KMS-11 (cell line): Measurements from ENCODE around the gene SORCS2.

Source experiments
- H2AFZ ChIP-seq: fragments of 200-600 bp; sonication (generic); 2 replicates; pipeline ENCODE4 v1.6.1; 2016; ENCODE audit warnings: antibody characterized with exemption, mixed run types, low read depth
- H3K27ac ChIP-seq: fragments of 200-600 bp; sonication (generic); 2 replicates; pipeline ENCODE4 v1.6.1; 2016; ENCODE audit warnings: mild to moderate bottlenecking, mixed run types
- H3K27me3 ChIP-seq: fragments of 200-600 bp; sonication (generic); 2 replicates; pipeline ENCODE4 v1.6.1; 2017; ENCODE audit warnings: mild to moderate bottlenecking, low read depth, mixed run types, moderate library complexity; ENCODE audit not compliant: insufficient read depth
- H3K36me3 ChIP-seq: fragments of 200-600 bp; sonication (generic); 2 replicates; pipeline ENCODE4 v1.6.1; 2017; ENCODE audit warnings: mild to moderate bottlenecking, mixed run types; ENCODE audit not compliant: insufficient read depth
- H3K4me1 ChIP-seq: fragments of 200-600 bp; sonication (generic); 2 replicates; pipeline ENCODE4 v1.6.1; 2016; ENCODE audit warnings: mild to moderate bottlenecking, low read depth, mixed run types; ENCODE audit not compliant: poor library complexity, severe bottlenecking
- H3K4me2 ChIP-seq: fragments of 200-600 bp; sonication (generic); 2 replicates; pipeline ENCODE4 v1.7.0; 2016; ENCODE audit warnings: mild to moderate bottlenecking, mixed run types
- H3K4me3 ChIP-seq: fragments of 200-600 bp; sonication (generic); IDR thresholded peaks from 2 replicates; pipeline ENCODE4 v1.6.1; 2017; ENCODE audit warnings: low read depth, low read length, mixed read lengths; ENCODE audit not compliant: insufficient read depth
- H3K79me2 ChIP-seq: fragments of 200-600 bp; sonication (generic); 2 replicates; pipeline ENCODE4 v1.6.1; 2016; ENCODE audit warnings: low read depth, mixed run types; ENCODE audit not compliant: insufficient read depth
- H3K9ac ChIP-seq: fragments of 200-600 bp; sonication (generic); 2 replicates; pipeline ENCODE4 v1.6.1; 2016; ENCODE audit warnings: mild to moderate bottlenecking, mixed run types
- H4K20me1 ChIP-seq: fragments of 200-600 bp; sonication (generic); 2 replicates; pipeline ENCODE4 v1.6.1; 2016; ENCODE audit warnings: mild to moderate bottlenecking, mixed run types; ENCODE audit not compliant: insufficient read depth
- TF ChIP-seq, protein P1 (sequence below): fragments of 200-600 bp; sonication (generic); conservative IDR thresholded peaks from 2 replicates; pipeline ENCODE4 v1.6.1; 2017; ENCODE audit warnings: low read depth, mild to moderate bottlenecking, antibody characterized with exemption, low read length, moderate library complexity, mixed read lengths

The SORCS2 gene

DNA sequence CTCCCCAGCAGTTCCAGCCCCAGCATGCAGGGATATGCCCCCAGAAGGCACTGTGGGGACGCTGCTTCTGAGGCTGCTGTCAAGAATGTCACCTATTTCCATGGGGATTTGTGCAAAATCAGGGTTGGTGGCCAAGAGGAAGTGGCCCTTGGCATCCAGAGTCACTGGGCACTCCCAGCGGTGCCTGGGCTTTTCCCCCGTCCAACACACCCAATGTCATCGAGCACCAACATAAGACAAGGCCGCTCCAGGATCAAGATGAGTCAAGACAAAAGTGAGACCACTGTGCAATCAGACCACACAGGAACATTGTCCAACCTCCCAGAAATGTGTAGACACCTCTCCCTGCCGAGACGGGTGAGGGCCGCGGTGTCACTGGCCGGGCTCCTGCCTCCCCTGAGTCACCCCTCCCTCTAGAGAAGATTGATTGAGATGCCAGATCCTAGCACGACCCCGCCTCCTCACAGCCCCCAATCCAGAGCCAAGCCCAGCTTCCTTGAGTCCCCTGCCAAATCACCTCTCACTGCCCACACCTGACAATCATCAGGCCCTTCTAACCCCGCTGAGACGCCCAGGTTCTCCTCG is 553.1 kb downstream of the SORCS2 start:
- Histone ChIP-seq H3K4me2 (no peak overlapping the region), H3K27ac (no peak overlapping the region), H4K20me1 (no peaks in the 10 kb centered on the region), H3K36me3 (no peaks in the 10 kb centered on the region), H3K4me1 (no peaks in the 10 kb centered on the region), H3K9ac (no peak overlapping the region), H3K79me2 (no peaks in the 10 kb centered on the region), H2AFZ (no peak overlapping the region), H3K27me3 (no peaks in the 10 kb centered on the region; the same call in 1 of the 2 replicates), H3K4me3 (no peak overlapping the region)
- TF ChIP-seq, protein P1, sequence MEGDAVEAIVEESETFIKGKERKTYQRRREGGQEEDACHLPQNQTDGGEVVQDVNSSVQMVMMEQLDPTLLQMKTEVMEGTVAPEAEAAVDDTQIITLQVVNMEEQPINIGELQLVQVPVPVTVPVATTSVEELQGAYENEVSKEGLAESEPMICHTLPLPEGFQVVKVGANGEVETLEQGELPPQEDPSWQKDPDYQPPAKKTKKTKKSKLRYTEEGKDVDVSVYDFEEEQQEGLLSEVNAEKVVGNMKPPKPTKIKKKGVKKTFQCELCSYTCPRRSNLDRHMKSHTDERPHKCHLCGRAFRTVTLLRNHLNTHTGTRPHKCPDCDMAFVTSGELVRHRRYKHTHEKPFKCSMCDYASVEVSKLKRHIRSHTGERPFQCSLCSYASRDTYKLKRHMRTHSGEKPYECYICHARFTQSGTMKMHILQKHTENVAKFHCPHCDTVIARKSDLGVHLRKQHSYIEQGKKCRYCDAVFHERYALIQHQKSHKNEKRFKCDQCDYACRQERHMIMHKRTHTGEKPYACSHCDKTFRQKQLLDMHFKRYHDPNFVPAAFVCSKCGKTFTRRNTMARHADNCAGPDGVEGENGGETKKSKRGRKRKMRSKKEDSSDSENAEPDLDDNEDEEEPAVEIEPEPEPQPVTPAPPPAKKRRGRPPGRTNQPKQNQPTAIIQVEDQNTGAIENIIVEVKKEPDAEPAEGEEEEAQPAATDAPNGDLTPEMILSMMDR = no peak

DNA sequence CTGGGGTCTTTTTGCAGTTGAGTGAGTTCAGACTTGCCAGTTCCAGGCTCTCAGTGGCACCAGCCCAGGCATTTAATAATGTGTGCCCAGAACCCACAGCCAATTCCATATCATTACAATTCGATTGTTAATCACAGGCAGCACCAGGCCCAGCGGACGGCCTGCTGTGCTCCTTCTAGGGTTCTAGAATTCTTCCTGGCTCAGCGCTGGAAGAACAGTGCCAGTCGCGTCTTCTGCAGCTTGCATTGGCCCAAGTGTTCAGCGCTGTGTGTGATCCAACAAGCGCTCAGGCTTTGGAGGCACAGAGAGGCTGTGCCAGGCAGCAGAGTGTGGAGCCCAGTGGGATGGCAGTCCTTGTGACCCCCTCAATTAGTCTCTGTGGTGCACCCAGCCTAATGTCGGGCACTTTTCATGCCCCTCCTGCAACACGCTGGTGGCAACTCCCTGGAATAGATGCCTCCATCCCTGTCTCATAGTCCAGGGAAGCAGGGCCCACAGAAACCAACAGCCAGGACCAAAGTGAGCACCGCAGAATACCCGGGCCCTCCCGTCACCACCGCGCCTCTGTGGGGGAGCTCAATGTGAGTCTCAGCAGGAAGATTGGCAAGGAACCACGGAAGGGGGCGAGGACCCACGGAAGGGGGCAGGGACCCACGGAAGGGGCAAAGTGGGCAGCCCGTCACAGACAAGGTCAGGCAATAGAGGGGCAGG is 554.2 kb downstream of the SORCS2 start:
- TF ChIP-seq, protein P1 = no peak
- H3K4me3 ChIP-seq = no peak overlapping the region
- H3K36me3 ChIP-seq = no peaks in the 10 kb centered on the region
- no peak overlapping the region for H2AFZ ChIP-seq
- no peaks in the 10 kb centered on the region; the same call in 1 of the 2 replicates for H3K27me3 ChIP-seq
- no peak overlapping the region for H3K27ac ChIP-seq
- no peak overlapping the region for H3K9ac ChIP-seq
- no peak overlapping the region for H3K4me2 ChIP-seq
- no peaks in the 10 kb centered on the region for H3K4me1 ChIP-seq
- H4K20me1 ChIP-seq = no peaks in the 10 kb centered on the region
- no peaks in the 10 kb centered on the region for H3K79me2 ChIP-seq

DNA sequence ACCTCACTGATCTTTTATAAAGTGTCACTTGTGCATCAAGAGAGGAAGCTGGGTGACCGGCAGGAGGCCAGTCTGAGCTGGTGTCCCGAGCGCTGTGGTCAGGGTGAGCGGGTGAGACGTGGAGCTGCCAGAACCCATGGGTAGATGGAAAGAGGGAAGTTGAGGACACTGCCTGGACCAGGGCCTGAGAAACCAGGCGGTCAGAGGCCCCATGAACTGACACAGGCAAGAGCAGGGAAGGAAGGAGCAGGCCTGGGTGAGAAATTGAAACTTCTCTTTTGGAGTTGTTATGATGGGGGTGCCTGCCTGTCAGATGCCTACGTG is 554.7 kb downstream of the SORCS2 start:
- H2AFZ ChIP-seq = no peak overlapping the region

DNA sequence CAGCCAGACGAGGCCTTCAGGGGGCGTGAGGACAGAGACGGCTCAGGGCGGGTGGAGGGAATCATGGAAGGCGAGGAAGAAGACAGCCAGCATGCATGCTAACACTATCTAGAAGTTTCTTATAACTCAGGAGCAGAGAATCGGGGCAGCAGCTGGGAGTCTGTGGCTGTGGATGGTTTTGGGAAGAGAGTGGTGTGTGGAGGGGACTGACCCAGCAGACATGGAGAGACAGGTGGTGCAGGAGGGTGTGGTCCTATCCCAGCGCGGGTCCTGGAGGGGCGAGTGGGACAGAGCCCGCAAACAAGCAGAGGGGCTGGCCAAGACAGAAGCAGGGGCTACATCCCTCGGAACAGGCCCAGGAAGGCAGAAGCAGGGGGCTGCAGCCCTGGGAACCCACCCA is 555.2 kb downstream of the SORCS2 start:
- Histone ChIP-seq H3K4me2 (no peak overlapping the region), H3K79me2 (no peaks in the 10 kb centered on the region), H4K20me1 (no peaks in the 10 kb centered on the region), H3K4me3 (no peak overlapping the region), H3K36me3 (no peaks in the 10 kb centered on the region), H3K4me1 (no peaks in the 10 kb centered on the region), H3K27me3 (no peaks in the 10 kb centered on the region; the same call in 1 of the 2 replicates), H2AFZ (no peak overlapping the region), H3K9ac (no peak overlapping the region), H3K27ac (no peak overlapping the region)
- TF ChIP-seq, protein P1 = no peak

More for the DNA sequence above, 554.7 kb downstream of the SORCS2 start:
- no peak overlapping the region for H3K4me2 ChIP-seq
- no peaks in the 10 kb centered on the region for H3K79me2 ChIP-seq
- no peaks in the 10 kb centered on the region for H3K4me1 ChIP-seq
- H4K20me1 ChIP-seq = no peaks in the 10 kb centered on the region
- TF ChIP-seq, protein P1 = no peak
- H3K9ac ChIP-seq = no peak overlapping the region
- H3K36me3 ChIP-seq = no peaks in the 10 kb centered on the region
- no peak overlapping the region for H3K4me3 ChIP-seq
- H3K27me3 ChIP-seq = no peaks in the 10 kb centered on the region; the same call in 1 of the 2 replicates
- no peak overlapping the region for H3K27ac ChIP-seq
